ENCODE data around the gene PUM1. TPM values are rescaled to one million over a fixed set of nuclear protein-coding genes. Genes with fewer than 3 reads are reported as not detected.

The PUM1 gene
- total and polyA plus RNA-seq, 4 donors: 18.1 to 49.2 (median 30.2) TPM

GRCh38 chr1:30895382-30895943 is 170.1 kb downstream of the PUM1 start:
- WGBS: 67% methylated on average over 6 of the region's 6 CpGs
- TF ChIP-seq RXRA (IDR thresholded peaks at IDR 0.05): peak in 1 of 2 donors; percentile 21
- TF ChIP-seq HNF4A (conservative IDR thresholded peaks at IDR 0.05): no peak
- no peaks in the 10 kb centered on the region for H3K36me3 ChIP-seq (ENCODE audit: control insufficient read depth in 4 of 4, insufficient read depth in 3 of 4, low read depth in 1 of 4, low read length in 3 of 4)
- H3K27me3 ChIP-seq (ENCODE audit: control insufficient read depth in 4 of 4, insufficient read depth in 4 of 4, low read length in 3 of 4): no peaks in the 10 kb centered on the region
- no peak overlapping the region for H3K9ac ChIP-seq (ENCODE audit: low read depth in 1 of 2, low read length in 2 of 2)
- no peak for DNase-seq (ENCODE audit: low spot score)
- no peak overlapping the region for H3K4me3 ChIP-seq (ENCODE audit: low read depth in 1 of 3, low read length in 3 of 3)
- peaks cover 0 to 5% (median 4%) of the 10 kb centered on the region in 4 donors for H3K4me1 ChIP-seq (ENCODE audit: control insufficient read depth in 4 of 4, insufficient read depth in 4 of 4, low read length in 3 of 4)
- H3K27ac ChIP-seq (ENCODE audit: low read depth in 1 of 2, low read length in 2 of 2): no peak overlapping the region
- H3K9me3 ChIP-seq (ENCODE audit: control insufficient read depth in 4 of 4, low read length in 3 of 4): no peaks in the 10 kb centered on the region

GRCh38 chr1:30894508-30894973 is 171.0 kb downstream of the PUM1 start:
- H3K36me3 ChIP-seq (ENCODE audit: control insufficient read depth in 4 of 4, insufficient read depth in 3 of 4, low read depth in 1 of 4, low read length in 3 of 4): no peaks in the 10 kb centered on the region
- TF ChIP-seq NR2F2 (IDR thresholded peaks at IDR 0.05) (no peak), REST (IDR thresholded peaks at IDR 0.05) (no peak), RXRA (IDR thresholded peaks at IDR 0.05) (no peak), TAF1 (conservative IDR thresholded peaks at IDR 0.05) (no peak), MAX (IDR thresholded peaks at IDR 0.05) (no peak), FOXA2 (IDR thresholded peaks at IDR 0.05) (no peak), HNF4G (IDR thresholded peaks at IDR 0.05) (no peak), JUND (IDR thresholded peaks at IDR 0.05) (no peak), CTCF (IDR thresholded peaks at IDR 0.05; ENCODE audit: low read depth, low read length, missing input control) (no peak), EGR1 (IDR thresholded peaks at IDR 0.05; ENCODE audit: low read depth in 2 of 2) (no peak), GABPA (IDR thresholded peaks at IDR 0.05 in 1 of 2, conservative IDR thresholded peaks at IDR 0.05 in 1 of 2) (no peak), ATF3 (IDR thresholded peaks at IDR 0.05) (no peak), SP1 (IDR thresholded peaks at IDR 0.05) (no peak), ZBTB33 (IDR thresholded peaks at IDR 0.05) (no peak), HNF4A (conservative IDR thresholded peaks at IDR 0.05) (no peak), RAD21 (IDR thresholded peaks at IDR 0.05) (no peak), YY1 (IDR thresholded peaks at IDR 0.05) (no peak), FOXA1 (IDR thresholded peaks at IDR 0.05) (no peak)
- no peaks in the 10 kb centered on the region for H3K9me3 ChIP-seq (ENCODE audit: control insufficient read depth in 4 of 4, low read length in 3 of 4)
- no peak overlapping the region for H3K4me3 ChIP-seq (ENCODE audit: low read depth in 1 of 3, low read length in 3 of 3)
- no peak for DNase-seq (ENCODE audit: low spot score)
- H3K4me1 ChIP-seq (ENCODE audit: control insufficient read depth in 4 of 4, insufficient read depth in 4 of 4, low read length in 3 of 4): peaks cover 0 to 5% (median 4%) of the 10 kb centered on the region in 4 donors
- WGBS: 84% methylated on average over 7 of the region's 7 CpGs
- H3K27me3 ChIP-seq (ENCODE audit: control insufficient read depth in 4 of 4, insufficient read depth in 4 of 4, low read length in 3 of 4): no peaks in the 10 kb centered on the region
- H3K27ac ChIP-seq (ENCODE audit: low read depth in 1 of 2, low read length in 2 of 2): no peak overlapping the region
- H3K9ac ChIP-seq (ENCODE audit: low read depth in 1 of 2, low read length in 2 of 2): no peak overlapping the region
